Activated T-cell treated with anti-CD3 and anti-CD28 coated beads, Interleukin-2, amount 50 U/mL, for 4 hours (primary cell): Measurements from ENCODE around the gene ARHGAP45. TPM values are rescaled to one million over a fixed set of nuclear protein-coding genes. Genes with fewer than 3 reads are reported as not detected.

Experiments
- ATAC-seq, 2 donors: fragments of 200-7000 bp; cut with Tn5 transposase; one replicate each; pipeline ENCODE4 v1.10.0; 2021
- DNase-seq: peaks from one replicate; pipeline ENCODE4 v3.0.0-alpha.2; 2020
- H3K27me3 Mint-ChIP-seq: one replicate; pipeline ENCODE4 v1.8.0; 2021; ENCODE audit warnings: low read depth, mixed read lengths
- H3K36me3 Mint-ChIP-seq: one replicate; pipeline ENCODE4 v1.8.0; 2022; ENCODE audit warnings: mixed read lengths; ENCODE audit not compliant: insufficient read depth
- H3K4me1 Mint-ChIP-seq: one replicate; pipeline ENCODE4 v1.8.0; 2021; ENCODE audit warnings: low read depth, mixed read lengths
- H3K4me3 Mint-ChIP-seq: one replicate; pipeline ENCODE4 v1.8.0; 2021; ENCODE audit warnings: mild to moderate bottlenecking, moderate library complexity, mixed read lengths
- H3K9me3 Mint-ChIP-seq: one replicate; pipeline ENCODE4 v1.8.0; 2021; ENCODE audit warnings: mixed read lengths
- total RNA-seq, 3 donors: library from RNA; stranded (reverse); gene quantifications; one replicate each; pipeline ENCODE4 v1.2.1, GENCODE V29; 2021

The ARHGAP45 gene
- total RNA-seq, 3 donors from 2014 or later: 128 to 133 (median 133) TPM

- peaks cover 48% of the 10 kb centered on the region for H3K4me1 Mint-ChIP-seq
- peaks cover 15% of the 10 kb centered on the region for H3K36me3 Mint-ChIP-seq
- no peak for ATAC-seq
- H3K9me3 Mint-ChIP-seq: no peaks in the 10 kb centered on the region
- DNase-seq: no peak
- no peak overlapping the region for H3K4me3 Mint-ChIP-seq
- no peaks in the 10 kb centered on the region for H3K27me3 Mint-ChIP-seq
Observed at GRCh38 chr19:1089891-1090290, 22.9 kb downstream of the ARHGAP45 start.

- ATAC-seq (peak in 1 of 2 donors; percentile 11), DNase-seq (no peak)
- no peaks in the 10 kb centered on the region for H3K9me3 Mint-ChIP-seq
- peaks cover 50% of the 10 kb centered on the region for H3K4me1 Mint-ChIP-seq
- H3K27me3 Mint-ChIP-seq: no peaks in the 10 kb centered on the region
- peaks cover 7% of the 10 kb centered on the region for H3K36me3 Mint-ChIP-seq
- H3K4me3 Mint-ChIP-seq: no peak overlapping the region
Observed at GRCh38 chr19:1090731-1091543, 24.0 kb downstream of the ARHGAP45 start.

DNA sequence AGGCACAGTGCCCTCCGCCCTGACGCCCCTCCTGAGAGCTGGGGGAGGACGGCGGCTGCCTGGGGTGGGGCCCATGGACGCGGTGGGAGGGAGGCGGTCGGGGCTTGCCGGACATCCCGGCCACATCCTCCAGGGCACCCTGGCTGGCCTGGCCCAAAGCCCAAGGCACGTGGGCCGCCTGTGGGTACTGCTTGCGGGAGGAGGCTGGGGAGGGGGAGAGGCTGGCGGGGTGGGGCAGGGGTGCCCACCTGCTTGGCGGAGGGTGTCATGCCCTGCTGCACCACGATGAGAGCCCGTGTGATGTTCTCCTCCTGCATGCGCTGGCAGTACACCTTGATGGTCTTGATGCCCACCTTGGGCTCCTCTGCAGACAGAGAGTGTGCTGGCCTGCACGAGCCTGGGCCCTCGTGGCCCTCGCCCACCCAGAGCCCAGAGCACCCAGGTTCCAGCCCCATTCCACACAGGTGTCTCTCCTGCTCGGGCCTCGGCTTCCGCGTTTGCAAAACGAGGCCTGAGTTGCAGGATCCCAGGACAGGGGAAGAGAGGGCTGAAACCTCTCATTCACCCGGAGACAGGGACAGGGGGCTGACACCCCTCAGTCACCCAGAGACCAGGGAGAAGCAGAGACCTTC is 24.7 kb downstream of the ARHGAP45 start:
- H3K4me3 Mint-ChIP-seq: no peak overlapping the region
- H3K27me3 Mint-ChIP-seq: no peaks in the 10 kb centered on the region
- DNase-seq: no peak
- no peaks in the 10 kb centered on the region for H3K9me3 Mint-ChIP-seq
- peaks cover 52% of the 10 kb centered on the region for H3K4me1 Mint-ChIP-seq
- no peak for ATAC-seq
- peaks cover 7% of the 10 kb centered on the region for H3K36me3 Mint-ChIP-seq

DNA sequence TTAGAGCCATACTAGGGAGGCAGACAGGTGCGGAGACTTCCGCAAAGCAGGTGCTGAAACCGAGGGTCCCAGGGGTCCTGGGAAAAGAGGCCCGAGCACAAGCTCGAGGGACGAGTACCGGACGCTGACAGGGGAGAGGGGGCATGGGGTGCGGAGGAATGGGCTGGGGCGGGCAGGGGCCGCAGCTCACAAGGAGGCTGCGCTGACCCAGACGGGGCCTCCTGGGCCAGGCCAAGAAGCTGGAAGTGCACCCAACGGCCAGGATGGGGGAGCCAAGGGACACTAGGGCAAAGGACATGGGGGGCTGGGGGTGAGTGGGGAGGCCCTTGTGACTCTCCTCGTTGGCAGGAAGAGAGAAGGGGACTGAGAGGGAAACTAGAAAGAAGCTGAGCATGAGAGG is 26.4 kb downstream of the ARHGAP45 start:
- H3K36me3 Mint-ChIP-seq: peaks cover 3% of the 10 kb centered on the region
- H3K4me1 Mint-ChIP-seq: peaks cover 48% of the 10 kb centered on the region
- no peaks in the 10 kb centered on the region for H3K9me3 Mint-ChIP-seq
- H3K27me3 Mint-ChIP-seq: no peaks in the 10 kb centered on the region
- ATAC-seq: no peak
- H3K4me3 Mint-ChIP-seq: peak overlapping the region; percentile 92
- no peak for DNase-seq

DNA sequence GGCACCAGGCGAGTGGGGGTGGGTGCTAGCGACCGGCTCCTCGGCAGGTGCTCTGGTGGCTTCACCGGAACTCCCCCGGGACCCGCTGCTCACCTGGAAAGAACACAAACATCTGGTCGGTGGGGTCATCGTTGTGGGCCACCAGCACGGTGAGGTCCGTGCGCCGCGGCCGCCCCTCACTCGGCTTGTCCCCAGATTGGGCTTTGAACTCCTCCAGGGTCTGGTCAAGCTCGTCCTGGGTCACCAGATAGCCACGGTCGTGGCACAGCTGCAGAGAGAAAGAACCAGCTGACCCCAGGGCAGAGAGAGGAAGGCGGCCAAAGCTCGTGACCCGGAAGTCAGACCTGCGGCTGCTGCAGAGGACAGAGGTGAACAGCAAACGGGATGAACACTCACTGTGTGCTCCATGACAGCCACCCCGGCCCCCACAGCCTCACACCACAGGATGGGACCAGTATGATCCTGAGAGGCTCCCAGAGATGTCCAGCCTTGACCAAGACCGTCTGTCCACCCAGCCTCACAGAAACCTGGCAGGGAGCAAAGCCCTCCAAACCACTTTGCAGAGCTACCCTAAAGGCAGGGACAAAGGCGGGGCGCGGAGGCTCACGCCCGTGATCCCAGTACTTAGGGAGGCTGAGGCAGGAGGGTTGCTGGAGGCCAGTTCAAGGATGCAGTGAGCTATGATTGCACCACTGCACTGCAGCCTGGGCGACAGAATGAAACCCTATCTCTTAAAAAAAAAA is 27.0 kb downstream of the ARHGAP45 start:
- H3K36me3 Mint-ChIP-seq: peaks cover 3% of the 10 kb centered on the region
- H3K9me3 Mint-ChIP-seq: no peaks in the 10 kb centered on the region
- no peak for DNase-seq
- peak overlapping the region; percentile 92 for H3K4me3 Mint-ChIP-seq
- H3K4me1 Mint-ChIP-seq: peaks cover 46% of the 10 kb centered on the region
- no peak for ATAC-seq
- H3K27me3 Mint-ChIP-seq: no peaks in the 10 kb centered on the region

GRCh38 chr19:1094655-1094977 is 27.6 kb downstream of the ARHGAP45 start:
- no peaks in the 10 kb centered on the region for H3K9me3 Mint-ChIP-seq
- no peak for DNase-seq
- H3K27me3 Mint-ChIP-seq: no peaks in the 10 kb centered on the region
- H3K4me1 Mint-ChIP-seq: peaks cover 51% of the 10 kb centered on the region
- H3K4me3 Mint-ChIP-seq: peak overlapping the region; percentile 92
- H3K36me3 Mint-ChIP-seq: peaks cover 3% of the 10 kb centered on the region
- peak; percentile 20 to 35 for ATAC-seq

DNA sequence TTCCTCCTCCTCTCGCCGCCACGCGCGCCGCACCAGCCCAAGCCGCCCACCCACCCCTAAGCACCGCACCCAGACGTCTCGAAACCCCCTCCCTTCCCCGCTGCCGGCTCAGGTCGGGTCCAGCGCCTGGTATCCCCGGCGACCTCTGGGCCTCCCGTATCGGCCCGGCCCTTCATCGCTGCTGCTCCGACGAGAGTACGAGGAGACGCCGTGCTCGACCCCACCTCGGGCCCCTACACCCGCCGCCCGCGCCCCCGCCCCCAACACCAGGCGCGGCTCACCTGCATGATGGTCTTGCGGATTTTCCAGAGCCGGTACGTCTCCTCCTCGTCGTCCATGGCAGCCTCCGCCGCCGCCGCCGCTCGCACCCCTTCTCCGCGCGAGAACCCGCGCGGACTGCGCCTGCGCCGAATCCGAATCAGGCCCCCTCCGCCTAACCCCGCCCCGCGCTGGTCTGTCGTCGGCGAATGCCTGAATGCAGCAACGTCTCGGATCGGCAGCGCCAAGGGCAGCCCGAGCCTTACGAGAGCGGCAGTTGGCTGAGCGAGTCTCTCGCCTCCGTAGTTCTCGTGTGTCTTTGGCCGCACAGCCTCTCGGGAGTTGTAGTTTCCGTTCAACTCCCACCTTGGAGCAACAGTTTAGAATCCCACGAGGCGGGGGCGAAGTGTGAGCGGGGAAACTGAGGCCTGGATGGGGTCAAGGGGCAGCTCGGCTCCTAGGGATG is 28.2 kb downstream of the ARHGAP45 start, which contains the start of gene POLR2E:
POLR2E (minus strand) TSS at position 398 of the 724 bp plus-strand sequence; CDS start at position 338, 60 bp downstream.
- no peaks in the 10 kb centered on the region for H3K27me3 Mint-ChIP-seq
- peak within 1 kb of the TSS; percentile 92 for H3K4me3 Mint-ChIP-seq
- ATAC-seq (peak; percentile 94), DNase-seq (peak; percentile 98)
- H3K4me1 Mint-ChIP-seq: peaks cover 54% of the 10 kb centered on the region
- no peaks in the 10 kb centered on the region for H3K9me3 Mint-ChIP-seq
- peaks cover 3% of the 10 kb centered on the region for H3K36me3 Mint-ChIP-seq

GRCh38 chr19:1097810-1098176 is 30.8 kb downstream of the ARHGAP45 start:
- no peak for ATAC-seq
- no peak overlapping the region for H3K4me3 Mint-ChIP-seq
- no peaks in the 10 kb centered on the region for H3K9me3 Mint-ChIP-seq
- peaks cover 3% of the 10 kb centered on the region for H3K36me3 Mint-ChIP-seq
- peaks cover 65% of the 10 kb centered on the region for H3K4me1 Mint-ChIP-seq
- DNase-seq: no peak
- H3K27me3 Mint-ChIP-seq: no peaks in the 10 kb centered on the region

- ATAC-seq (no peak), DNase-seq (no peak)
- Mint-ChIP-seq H3K4me1 (peaks cover 65% of the 10 kb centered on the region), H3K4me3 (no peak overlapping the region), H3K36me3 (peaks cover 3% of the 10 kb centered on the region), H3K27me3 (no peaks in the 10 kb centered on the region), H3K9me3 (no peaks in the 10 kb centered on the region)
Observed at GRCh38 chr19:1098177-1099051, 31.4 kb downstream of the ARHGAP45 start.

DNA sequence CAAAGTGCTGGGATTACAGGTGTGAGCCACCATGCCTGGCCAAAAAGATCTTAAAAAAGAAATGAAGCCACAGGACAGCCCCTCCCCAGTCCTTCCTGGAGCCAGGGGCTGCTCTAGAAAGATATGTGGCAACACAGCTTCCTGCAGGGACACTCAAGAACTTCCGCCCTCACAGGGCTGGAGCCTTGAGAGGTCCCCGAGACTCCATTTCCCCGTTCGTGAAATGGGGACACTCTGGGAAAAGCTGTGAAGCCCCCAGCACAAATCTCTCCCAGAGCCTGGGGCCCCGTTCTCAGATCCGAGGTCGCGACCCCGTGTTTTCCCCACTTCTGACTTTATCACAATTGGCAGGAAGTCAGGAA is 34.4 kb downstream of the ARHGAP45 start:
- no peak for ATAC-seq
- Mint-ChIP-seq H3K36me3 (no peaks in the 10 kb centered on the region), H3K9me3 (no peaks in the 10 kb centered on the region), H3K4me3 (no peak overlapping the region), H3K27me3 (no peaks in the 10 kb centered on the region), H3K4me1 (peaks cover 53% of the 10 kb centered on the region)
- no peak for DNase-seq

- DNase-seq: peak; percentile 51
- Mint-ChIP-seq H3K36me3 (no peaks in the 10 kb centered on the region), H3K4me1 (peaks cover 53% of the 10 kb centered on the region), H3K27me3 (no peaks in the 10 kb centered on the region), H3K4me3 (peak overlapping the region; percentile 53), H3K9me3 (no peaks in the 10 kb centered on the region)
- ATAC-seq: peak; percentile 15 to 16
Observed at GRCh38 chr19:1102407-1103131, 35.6 kb downstream of the ARHGAP45 start.

DNA sequence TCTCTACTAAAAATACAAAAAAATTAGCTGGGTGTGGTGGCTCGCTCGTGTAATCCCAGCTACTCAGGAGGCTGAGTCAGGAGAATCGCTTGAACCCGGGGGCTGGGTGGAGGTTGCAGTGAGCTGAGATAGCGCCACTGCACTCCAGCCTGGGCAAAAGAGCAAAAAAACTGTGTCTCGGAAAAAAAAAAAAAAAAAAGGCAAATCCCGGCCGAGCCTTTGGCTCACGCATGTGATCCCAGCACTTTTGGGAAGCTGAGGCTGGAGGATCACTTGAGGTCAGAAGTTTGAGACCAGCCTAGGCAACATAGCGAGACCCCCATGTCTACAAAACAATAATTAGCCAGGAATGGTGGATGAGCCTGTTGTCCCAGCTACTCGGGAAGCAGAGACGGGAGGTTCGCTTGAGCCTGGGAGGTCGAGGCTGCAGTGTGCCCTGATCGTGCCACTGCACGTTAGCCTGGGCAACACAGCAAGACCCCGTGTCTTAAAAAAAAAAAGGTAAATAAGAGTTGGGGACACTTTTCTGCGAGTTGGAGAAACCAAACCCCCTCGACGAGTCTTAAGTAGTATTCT is 36.3 kb downstream of the ARHGAP45 start:
- Mint-ChIP-seq H3K9me3 (no peaks in the 10 kb centered on the region), H3K4me3 (peak overlapping the region; percentile 55), H3K27me3 (no peaks in the 10 kb centered on the region), H3K4me1 (peaks cover 48% of the 10 kb centered on the region), H3K36me3 (no peaks in the 10 kb centered on the region)
- ATAC-seq (no peak), DNase-seq (no peak)
